Erythroblast (primary cell): ENCODE measurements around the gene VWA1.

ENCODE experiments used
- GATA1 ChIP-seq: IDR thresholded peaks from 2 replicates; pipeline ENCODE4 v1.6.1; 2011; ENCODE audit warnings: low read depth, mild to moderate bottlenecking, control low read depth, low read length, moderate library complexity
- POLR2A ChIP-seq: IDR thresholded peaks from 2 replicates; pipeline ENCODE4 v1.6.1; 2011; ENCODE audit warnings: mild to moderate bottlenecking, low read length

DNA sequence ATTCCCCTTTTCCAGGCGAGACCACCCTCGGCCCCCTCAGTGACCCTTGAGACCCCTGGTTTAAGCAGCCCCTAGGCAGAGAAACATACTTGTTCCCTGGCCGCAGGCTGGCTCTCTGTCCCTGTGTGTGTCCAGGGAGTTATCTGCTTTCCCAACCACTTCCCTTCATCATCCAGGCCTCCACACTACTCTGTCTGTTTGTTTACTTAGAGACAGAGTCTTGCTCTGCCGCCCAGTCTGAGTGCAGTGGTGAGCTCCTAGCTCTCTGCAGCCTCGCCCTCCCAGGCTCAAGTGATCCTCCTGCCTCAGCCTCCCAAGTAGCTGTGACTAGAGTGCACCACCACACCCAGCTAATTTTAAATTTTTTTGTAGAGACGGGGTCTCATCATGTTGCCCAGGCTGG is 5.8 kb upstream of the VWA1 start:
- no peak for TF ChIP-seq POLR2A
- no peak for TF ChIP-seq GATA1
